HepG2 (cell line): ENCODE results near the gene SF3A2. TPM values are rescaled to one million over a fixed set of nuclear protein-coding genes. Genes with fewer than 3 reads are reported as not detected.

Experiments used
- DMAP1 ChIP-seq: IDR thresholded peaks from 2 replicates; pipeline ENCODE4 v1.6.1; 2016
- DNMT1 ChIP-seq: sonication (generic); formaldehyde crosslinking; IDR thresholded peaks from 2 replicates; pipeline ENCODE4 v1.5.1; 2020; ENCODE audit warnings: mild to moderate bottlenecking, missing genetic modification reagents
- ELF1 ChIP-seq: sonication (generic); formaldehyde crosslinking; IDR thresholded peaks from 2 replicates; pipeline ENCODE4 v1.4.0; 2020; ENCODE audit warnings: missing genetic modification reagents
- ESRRA ChIP-seq: sonication (generic); formaldehyde crosslinking; IDR thresholded peaks from 2 replicates; pipeline ENCODE4 v1.5.1; 2020; ENCODE audit warnings: mild to moderate bottlenecking, low read depth, missing genetic modification reagents
- EZH2 ChIP-seq: conservative IDR thresholded peaks from 2 replicates; pipeline ENCODE4 v1.6.1; 2012; ENCODE audit warnings: mild to moderate bottlenecking, low read depth, low read length, moderate library complexity
- FOXP4 ChIP-seq: sonication (generic); formaldehyde crosslinking; IDR thresholded peaks from 2 replicates; pipeline ENCODE4 v1.4.0; 2020; ENCODE audit warnings: missing genetic modification reagents
- HDAC6 ChIP-seq: fragments of 200-600 bp; sonication (generic); IDR thresholded peaks from 2 replicates; pipeline ENCODE4 v1.7.0; 2017; ENCODE audit warnings: mild to moderate bottlenecking, antibody characterized with exemption, low read length, low read depth
- HNF4A ChIP-seq: sonication (generic); formaldehyde crosslinking; IDR thresholded peaks from 2 replicates; pipeline ENCODE4 v1.4.0; 2020; ENCODE audit warnings: missing genetic modification reagents
- IRF2 ChIP-seq: IDR thresholded peaks from 2 replicates; pipeline ENCODE4 v1.6.1; 2018; ENCODE audit warnings: missing genetic modification reagents, missing compliant biosample characterization
- PLSCR1 ChIP-seq: sonication (generic); formaldehyde crosslinking; IDR thresholded peaks from 2 replicates; pipeline ENCODE4 v1.5.0; 2020; ENCODE audit warnings: missing genetic modification reagents, mild to moderate bottlenecking, borderline replicate concordance
- SOX6 ChIP-seq, 2 experiments: fragments of 450-650 bp in 1 of 2; sonication (generic) in 1 of 2; formaldehyde crosslinking in 1 of 2; IDR thresholded peaks; 2 replicates each; pipeline versions ENCODE4 v1.4.0 to v1.6.1; 2017 to 2020; ENCODE audit warnings: antibody characterized with exemption in 1 of 2, mild to moderate bottlenecking in 1 of 2, missing genetic modification reagents in 1 of 2
- SP1 ChIP-seq, 2 experiments: fragments of 450-650 bp in 1 of 2; sonication (generic) in 1 of 2; formaldehyde crosslinking in 1 of 2; IDR thresholded peaks; 2 replicates each; pipeline versions ENCODE4 v1.4.0 to v1.6.1; 2016 to 2020; ENCODE audit warnings: missing genetic modification reagents in 1 of 2
- THAP11 ChIP-seq: IDR thresholded peaks from 2 replicates; pipeline ENCODE4 v1.6.1; 2016; ENCODE audit warnings: missing biosample characterization, missing genetic modification reagents
- ZBTB33 ChIP-seq: sonication (generic); formaldehyde crosslinking; IDR thresholded peaks from 2 replicates; pipeline ENCODE4 v1.4.0; 2020; ENCODE audit warnings: missing genetic modification reagents
- ZBTB34 ChIP-seq: sonication (generic); formaldehyde crosslinking; IDR thresholded peaks from 2 replicates; pipeline ENCODE4 v1.8.0; 2022; ENCODE audit warnings: mild to moderate bottlenecking, missing genetic modification reagents
- ZFP91 ChIP-seq: sonication (generic); formaldehyde crosslinking; IDR thresholded peaks from 2 replicates; pipeline ENCODE4 v1.9.0; 2022; ENCODE audit warnings: missing genetic modification reagents, mild to moderate bottlenecking, borderline replicate concordance
- ZNF10 ChIP-seq: sonication (generic); formaldehyde crosslinking; IDR thresholded peaks from 2 replicates; pipeline ENCODE4 v1.4.0; 2020; ENCODE audit warnings: mild to moderate bottlenecking, low read depth, missing genetic modification reagents, borderline replicate concordance
- ZNF546 ChIP-seq: sonication (generic); formaldehyde crosslinking; conservative IDR thresholded peaks from 2 replicates; pipeline ENCODE4 v1.8.1; 2023; ENCODE audit warnings: mild to moderate bottlenecking, missing genetic modification reagents
- ZNF746 ChIP-seq: sonication (generic); formaldehyde crosslinking; IDR thresholded peaks from 2 replicates; pipeline ENCODE4 v1.8.0; 2022; ENCODE audit warnings: mild to moderate bottlenecking, missing genetic modification reagents
- ZNF75D ChIP-seq: sonication (generic); formaldehyde crosslinking; IDR thresholded peaks from 2 replicates; pipeline ENCODE4 v1.8.1; 2023; ENCODE audit warnings: missing genetic modification reagents, mild to moderate bottlenecking, borderline replicate concordance
- polyA plus RNA-seq, 8 experiments: library from polyadenylated mRNA; depleted of rRNA in 3 of 8; stranded (reverse) in 7 of 8; unstranded in 1 of 8; fragments of >200 nt; fragmentation: Illumina TruSeq in 4 of 8; extraction: Trizol in 4 of 8; gene quantifications; 2 replicates each; pipeline versions ENCODE4 v1.2.1 to v1.2.3, GENCODE V29; 2011 to 2016; ENCODE audit warnings: low read depth in 4 of 8, missing spikeins in 1 of 8, mixed read lengths in 1 of 8; ENCODE audit not compliant: insufficient read depth in 1 of 8
- total RNA-seq, 5 experiments: library from RNA; depleted of rRNA; stranded (reverse); fragments of >200 nt; fragmentation: Illumina TruSeq; extraction: Trizol; gene quantifications; 2 replicates each; pipeline ENCODE4 v1.2.3, GENCODE V29; 2016; ENCODE audit warnings: low read depth in 1 of 5

Gene SF3A2
- total and polyA plus RNA-seq, 2 of the 13 experiments (the other 11 are each of a cell fraction or from before 2014, with no cell fraction given) = 8.6 to 8.8 TPM

GRCh38 chr19:2253106-2254063 is 16.8 kb downstream of the SF3A2 start (continued):
- TF ChIP-seq ZNF10 (CRISPR knock-in tag) (no peak), ELF1 (CRISPR knock-in tag) (peak; percentile 68; the same call in 1 of the 2 replicates), IRF2 (CRISPR knock-in tag) (0 out of 2 replicates have a peak, but pooled peaks have one; percentile 21), ZNF546 (CRISPR knock-in tag) (peak; percentile 64; the same call in 1 of the 2 replicates), THAP11 (CRISPR knock-in tag) (0 out of 2 replicates have a peak, but pooled peaks have one; percentile 25), FOXP4 (peak; percentile 12; the same call in 1 of the 2 replicates), ZFP91 (CRISPR knock-in tag) (no peak), SP1 (IDR thresholded peaks at IDR 0.05) (no peak), SP1 (CRISPR knock-in tag; IDR thresholded peaks at IDR 0.05) (no peak), ZBTB33 (CRISPR knock-in tag) (peak; percentile 56; the same call in 1 of the 2 replicates), PLSCR1 (CRISPR knock-in tag) (no peak), HNF4A (CRISPR knock-in tag) (peak; percentile 45; the same call in 1 of the 2 replicates), HDAC6 (no peak), ZNF75D (no peak), EZH2 (no peak), DNMT1 (CRISPR knock-in tag) (0 out of 2 replicates have a peak, but pooled peaks have one; percentile 61), SOX6 (IDR thresholded peaks at IDR 0.05) (no peak), SOX6 (CRISPR knock-in tag; IDR thresholded peaks at IDR 0.05) (0 out of 2 replicates have a peak, but pooled peaks have one; percentile 24), ESRRA (0 out of 2 replicates have a peak, but pooled peaks have one; percentile 31), ZBTB34 (no peak), DMAP1 (CRISPR knock-in tag) (peak; percentile 22; the same call in 1 of the 2 replicates), ZNF746 (peak; percentile 25; the same call in 1 of the 2 replicates)
